ENCODE data around the gene SYT1. TPM values are rescaled to one million over a fixed set of nuclear protein-coding genes. Genes with fewer than 3 reads are reported as not detected.

SYT1 gene
- total RNA-seq, 1 donor from 2014 or later = 0.59 TPM

- no peaks in the 10 kb centered on the region for H3K27me3 Mint-ChIP-seq (ENCODE audit: unreplicated experiment)
- no peak overlapping the region for H3K4me3 Mint-ChIP-seq (ENCODE audit: unreplicated experiment)
- H3K27ac Mint-ChIP-seq (ENCODE audit: unreplicated experiment) = peak overlapping the region; percentile 76
- DNase-seq (ENCODE audit: extremely low spot score, unreplicated experiment) = no peak
- no peak for TF ChIP-seq CTCF (IDR thresholded peaks at IDR 0.05)
- peaks cover 1% of the 10 kb centered on the region for H3K36me3 Mint-ChIP-seq (ENCODE audit: unreplicated experiment)
- peaks cover 4% of the 10 kb centered on the region for H3K9me3 Mint-ChIP-seq (ENCODE audit: unreplicated experiment)
- peaks cover 48% of the 10 kb centered on the region for H3K4me1 Mint-ChIP-seq (ENCODE audit: unreplicated experiment)
Observed at GRCh38 chr12:79415321-79415720, 550.7 kb downstream of the SYT1 start.

- Mint-ChIP-seq H3K27ac (ENCODE audit: unreplicated experiment) (peak overlapping the region; percentile 76), H3K4me3 (ENCODE audit: unreplicated experiment) (no peak overlapping the region), H3K9me3 (ENCODE audit: unreplicated experiment) (peaks cover 4% of the 10 kb centered on the region), H3K36me3 (ENCODE audit: unreplicated experiment) (peaks cover 1% of the 10 kb centered on the region), H3K27me3 (ENCODE audit: unreplicated experiment) (no peaks in the 10 kb centered on the region), H3K4me1 (ENCODE audit: unreplicated experiment) (peaks cover 48% of the 10 kb centered on the region)
- no peak for DNase-seq (ENCODE audit: extremely low spot score, unreplicated experiment)
- no peak for TF ChIP-seq CTCF (IDR thresholded peaks at IDR 0.05)
Observed at GRCh38 chr12:79415746-79416435, 551.3 kb downstream of the SYT1 start.

GRCh38 chr12:79420146-79420618 lies 555.6 kb downstream of the SYT1 start:
- TF ChIP-seq CTCF (IDR thresholded peaks at IDR 0.05) = peak; percentile 85
- H3K4me1 Mint-ChIP-seq (ENCODE audit: unreplicated experiment) = peaks cover 71% of the 10 kb centered on the region
- H3K27ac Mint-ChIP-seq (ENCODE audit: unreplicated experiment) = peak overlapping the region; percentile 94
- H3K27me3 Mint-ChIP-seq (ENCODE audit: unreplicated experiment) = no peaks in the 10 kb centered on the region
- DNase-seq (ENCODE audit: extremely low spot score, unreplicated experiment) = no peak
- peak overlapping the region; percentile 19 for H3K4me3 Mint-ChIP-seq (ENCODE audit: unreplicated experiment)
- no peaks in the 10 kb centered on the region for H3K36me3 Mint-ChIP-seq (ENCODE audit: unreplicated experiment)
- peaks cover 4% of the 10 kb centered on the region for H3K9me3 Mint-ChIP-seq (ENCODE audit: unreplicated experiment)

- Mint-ChIP-seq H3K9me3 (ENCODE audit: unreplicated experiment) (no peaks in the 10 kb centered on the region), H3K4me1 (ENCODE audit: unreplicated experiment) (peaks cover 71% of the 10 kb centered on the region), H3K36me3 (ENCODE audit: unreplicated experiment) (no peaks in the 10 kb centered on the region), H3K27me3 (ENCODE audit: unreplicated experiment) (no peaks in the 10 kb centered on the region), H3K4me3 (ENCODE audit: unreplicated experiment) (no peak overlapping the region), H3K27ac (ENCODE audit: unreplicated experiment) (peak overlapping the region; percentile 94)
- TF ChIP-seq CTCF (IDR thresholded peaks at IDR 0.05) = no peak
- DNase-seq (ENCODE audit: extremely low spot score, unreplicated experiment) = no peak
Observed at GRCh38 chr12:79421236-79421740, 556.7 kb downstream of the SYT1 start.

GRCh38 chr12:79422060-79422812 lies 557.7 kb downstream of the SYT1 start:
- DNase-seq (ENCODE audit: extremely low spot score, unreplicated experiment) = no peak
- no peaks in the 10 kb centered on the region for H3K36me3 Mint-ChIP-seq (ENCODE audit: unreplicated experiment)
- no peaks in the 10 kb centered on the region for H3K9me3 Mint-ChIP-seq (ENCODE audit: unreplicated experiment)
- H3K4me1 Mint-ChIP-seq (ENCODE audit: unreplicated experiment) = peaks cover 74% of the 10 kb centered on the region
- H3K4me3 Mint-ChIP-seq (ENCODE audit: unreplicated experiment) = no peak overlapping the region
- no peak for TF ChIP-seq CTCF (IDR thresholded peaks at IDR 0.05)
- peak overlapping the region; percentile 94 for H3K27ac Mint-ChIP-seq (ENCODE audit: unreplicated experiment)
- no peaks in the 10 kb centered on the region for H3K27me3 Mint-ChIP-seq (ENCODE audit: unreplicated experiment)

All from osteocyte (in vitro differentiated cells).